ENCODE results near the gene LY6G5B. TPM values are rescaled to one million over a fixed set of nuclear protein-coding genes. Genes with fewer than 3 reads are reported as not detected.

The LY6G5B gene
- total RNA-seq, 2 donors from 2014 or later = 0.67 to 1.8 TPM

GRCh38 chr6:31677955-31678354 lies 8.2 kb downstream of the LY6G5B start:
- no peak overlapping the region for H3K4me3 ChIP-seq
- H3K4me1 ChIP-seq = peaks cover 0 to 16% of the 10 kb centered on the region in 2 donors
- no peaks in the 10 kb centered on the region for H3K9me3 ChIP-seq
- DNase-seq (ENCODE audit: low spot score) = no peak
- no peaks in the 10 kb centered on the region for H3K27me3 ChIP-seq
- H3K36me3 ChIP-seq = peaks cover 5% of the 10 kb centered on the region
- no peak for TF ChIP-seq CTCF (IDR thresholded peaks at IDR 0.05)
- no peak overlapping the region for H3K27ac ChIP-seq

- Histone ChIP-seq H3K4me1 (peaks cover 0 to 16% of the 10 kb centered on the region in 2 donors), H3K27ac (peak within 1 kb of the TSS; percentile 60 to 72), H3K27me3 (no peaks in the 10 kb centered on the region), H3K36me3 (no peaks in the 10 kb centered on the region), H3K9me3 (no peaks in the 10 kb centered on the region), H3K4me3 (peak within 1 kb of the TSS; percentile 43 to 53)
- peak; percentile 43 to 79 for TF ChIP-seq CTCF (IDR thresholded peaks at IDR 0.05)
- DNase-seq (ENCODE audit: low spot score) = peak; percentile 93
Observed at GRCh38 chr6:31680226-31681134, 10.7 kb downstream of the LY6G5B start, which contains the start of gene LY6G5C. TSS of gene LY6G5C (minus strand) at chr6:31681067. CDS start at chr6:31680373, 694 bp downstream.

- Histone ChIP-seq H3K4me3 (peak overlapping the region; percentile 43 to 53), H3K4me1 (peaks cover 0 to 16% of the 10 kb centered on the region in 2 donors), H3K36me3 (peaks cover 3% of the 10 kb centered on the region), H3K9me3 (no peaks in the 10 kb centered on the region), H3K27ac (peak overlapping the region; percentile 60 to 72), H3K27me3 (no peaks in the 10 kb centered on the region)
- no peak for DNase-seq (ENCODE audit: low spot score)
- peak in 1 of 2 donors; percentile 28 for TF ChIP-seq CTCF (IDR thresholded peaks at IDR 0.05)
Observed at GRCh38 chr6:31681135-31681671, 11.4 kb downstream of the LY6G5B start.

GRCh38 chr6:31683591-31683990 lies 13.8 kb downstream of the LY6G5B start:
- peaks cover 0 to 16% of the 10 kb centered on the region in 2 donors for H3K4me1 ChIP-seq
- H3K27ac ChIP-seq = no peak overlapping the region
- H3K4me3 ChIP-seq = no peak overlapping the region
- no peaks in the 10 kb centered on the region for H3K27me3 ChIP-seq
- no peaks in the 10 kb centered on the region for H3K9me3 ChIP-seq
- no peak for TF ChIP-seq CTCF (IDR thresholded peaks at IDR 0.05)
- DNase-seq (ENCODE audit: low spot score) = no peak
- peaks cover 24% of the 10 kb centered on the region for H3K36me3 ChIP-seq

GRCh38 chr6:31686483-31686882 lies 16.7 kb downstream of the LY6G5B start:
- Histone ChIP-seq H3K9me3 (no peaks in the 10 kb centered on the region), H3K27ac (no peak overlapping the region), H3K27me3 (no peaks in the 10 kb centered on the region), H3K36me3 (peaks cover 53% of the 10 kb centered on the region), H3K4me3 (no peak overlapping the region), H3K4me1 (peaks cover 0 to 4% of the 10 kb centered on the region in 2 donors)
- no peak for TF ChIP-seq CTCF (IDR thresholded peaks at IDR 0.05)
- no peak for DNase-seq (ENCODE audit: low spot score)

All from right atrium auricular region (tissue), 2 donors.